ENCODE measurements around the gene TLCD5.

The TLCD5 gene

DNA sequence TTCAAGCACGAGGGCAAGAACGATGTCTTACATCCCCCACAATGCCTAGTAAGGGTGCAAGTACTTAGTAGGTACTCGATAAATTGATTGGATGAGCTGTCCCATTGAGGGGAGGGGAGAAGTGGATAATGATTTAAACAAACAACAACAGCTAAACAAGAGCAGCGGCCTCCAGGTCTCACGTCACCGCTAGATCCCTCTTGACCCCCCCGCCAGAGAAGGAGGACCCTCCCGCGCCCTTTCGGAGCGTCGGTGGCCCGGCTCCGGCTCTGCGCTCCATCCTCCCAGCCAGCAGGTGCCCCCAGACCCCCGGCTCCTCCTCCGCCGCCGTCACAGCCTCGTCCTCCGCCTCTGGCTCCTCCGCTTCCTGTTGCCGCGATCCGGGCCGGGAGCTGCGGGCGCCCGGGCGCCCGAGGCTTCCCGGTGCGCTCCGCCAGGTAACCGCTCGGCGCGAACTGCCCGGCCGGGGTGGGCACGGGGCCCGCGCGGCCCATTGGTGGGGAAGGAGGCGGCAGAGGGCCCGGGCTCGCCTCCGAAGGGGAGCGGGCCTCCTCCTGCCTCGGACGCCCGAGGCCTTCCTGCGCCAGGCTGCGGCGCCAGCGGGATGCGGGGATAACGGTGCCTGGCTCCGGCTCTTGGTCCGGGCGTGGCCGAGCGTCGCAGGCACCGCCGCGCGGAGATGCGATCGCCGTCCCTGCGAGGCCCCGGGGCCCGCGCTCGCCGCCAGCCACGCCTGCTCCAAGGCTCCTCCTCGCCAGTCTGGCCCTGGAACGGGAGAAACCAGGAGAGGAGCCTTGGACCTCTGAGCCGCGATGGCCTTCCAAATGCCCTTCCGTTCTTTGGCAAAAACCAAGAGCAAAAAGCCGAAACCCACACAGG is at the start of gene TLCD5:
Gene TLCD5, plus strand, starts transcription at position 368 of the 879 bp plus-strand sequence. CDS start 2,143 bp downstream, outside the sequence.
- Histone ChIP-seq H3K27me3 (ENCODE audit: insufficient read depth, low read length) (peaks cover 8% of the 10 kb centered on the region), H2AFZ (ENCODE audit: low read depth, low read length) (peak within 1 kb of the TSS; percentile 89), H3K9me3 (ENCODE audit: low read length) (no peaks in the 10 kb centered on the region), H3K4me3 (ENCODE audit: low read length) (peak within 1 kb of the TSS; percentile 91), H3K4me1 (ENCODE audit: insufficient read depth, low read length) (peaks cover 17% of the 10 kb centered on the region), H3K36me3 (ENCODE audit: insufficient read depth, low read length) (peaks cover 8% of the 10 kb centered on the region)

- H2AFZ ChIP-seq (ENCODE audit: low read depth, low read length) = no peak overlapping the region
- H3K27me3 ChIP-seq (ENCODE audit: insufficient read depth, low read length) = peaks cover 11% of the 10 kb centered on the region
- H3K4me1 ChIP-seq (ENCODE audit: insufficient read depth, low read length) = no peaks in the 10 kb centered on the region
- no peak overlapping the region for H3K4me3 ChIP-seq (ENCODE audit: low read length)
- H3K36me3 ChIP-seq (ENCODE audit: insufficient read depth, low read length) = no peaks in the 10 kb centered on the region
- no peaks in the 10 kb centered on the region for H3K9me3 ChIP-seq (ENCODE audit: low read length)
Observed at GRCh38 chr11:120279502-120279901, 45.6 kb upstream of the TLCD5 start.

DNA sequence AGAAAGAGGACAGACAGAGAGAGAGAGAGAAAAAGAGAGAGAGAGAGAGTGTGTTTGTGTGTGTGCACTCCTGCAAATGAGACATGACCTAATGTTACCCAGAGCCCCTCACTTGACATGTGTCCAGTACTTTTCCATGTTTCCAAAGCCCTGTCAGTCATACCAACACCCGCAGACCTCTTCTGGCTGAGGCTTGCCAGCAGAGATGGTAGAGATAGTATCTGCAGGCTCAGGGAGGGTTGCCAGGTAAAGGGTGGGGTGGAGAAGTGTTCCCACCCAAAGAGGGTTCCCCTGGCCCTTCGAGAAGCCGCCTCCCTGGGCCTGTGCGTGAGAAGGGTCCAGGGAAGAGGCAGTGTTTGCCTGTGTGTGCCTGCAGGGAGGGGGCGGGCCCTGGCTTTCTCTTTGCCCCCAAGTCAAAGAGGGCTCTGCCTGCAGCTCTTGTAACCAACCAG is 44.5 kb upstream of the TLCD5 start:
- Histone ChIP-seq H3K4me1 (ENCODE audit: insufficient read depth, low read length) (no peaks in the 10 kb centered on the region), H3K9me3 (ENCODE audit: low read length) (no peaks in the 10 kb centered on the region), H2AFZ (ENCODE audit: low read depth, low read length) (no peak overlapping the region), H3K36me3 (ENCODE audit: insufficient read depth, low read length) (no peaks in the 10 kb centered on the region), H3K4me3 (ENCODE audit: low read length) (no peak overlapping the region), H3K27me3 (ENCODE audit: insufficient read depth, low read length) (peaks cover 15% of the 10 kb centered on the region)

DNA sequence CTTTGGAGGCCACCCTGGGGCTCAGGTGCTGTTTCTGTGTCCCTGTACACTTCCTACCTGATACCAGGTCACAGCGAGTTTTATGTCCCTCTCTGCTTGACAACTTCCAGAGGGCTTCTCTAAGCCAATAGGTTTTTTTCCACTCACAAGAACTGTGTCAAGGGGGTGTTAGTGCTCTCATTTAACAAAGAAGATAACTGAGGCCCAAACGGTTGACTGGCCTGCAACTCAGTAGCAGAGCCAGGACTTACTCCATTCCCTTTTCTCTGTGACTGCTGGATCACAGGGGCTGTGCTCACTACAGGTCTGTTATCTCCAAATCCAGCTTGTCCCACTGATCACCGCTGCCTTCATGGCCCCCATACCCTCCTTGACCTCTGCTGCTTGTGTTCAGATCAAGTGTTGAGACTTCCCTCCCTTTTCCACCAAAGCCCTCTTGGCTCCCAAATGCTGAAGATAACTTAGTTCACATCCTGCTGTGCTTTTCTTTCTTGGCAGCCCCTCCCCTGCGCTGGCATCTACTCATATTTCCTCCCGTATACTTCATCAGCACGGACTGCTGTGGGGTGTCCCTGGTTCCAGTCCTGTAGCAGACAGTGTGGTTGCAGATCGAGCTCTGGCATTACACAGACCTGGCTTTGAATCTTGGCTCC is 43.8 kb upstream of the TLCD5 start:
- no peaks in the 10 kb centered on the region for H3K36me3 ChIP-seq (ENCODE audit: insufficient read depth, low read length)
- H3K27me3 ChIP-seq (ENCODE audit: insufficient read depth, low read length) = peaks cover 15% of the 10 kb centered on the region

GRCh38 chr11:120283124-120283523 is 42.0 kb upstream of the TLCD5 start:
- Histone ChIP-seq H3K4me3 (ENCODE audit: low read length) (no peak overlapping the region), H3K9me3 (ENCODE audit: low read length) (no peaks in the 10 kb centered on the region), H3K36me3 (ENCODE audit: insufficient read depth, low read length) (no peaks in the 10 kb centered on the region), H3K4me1 (ENCODE audit: insufficient read depth, low read length) (no peaks in the 10 kb centered on the region), H2AFZ (ENCODE audit: low read depth, low read length) (no peak overlapping the region), H3K27me3 (ENCODE audit: insufficient read depth, low read length) (peaks cover 18% of the 10 kb centered on the region)

More for the DNA sequence above, 43.8 kb upstream of the TLCD5 start:
- H3K9me3 ChIP-seq (ENCODE audit: low read length) = no peaks in the 10 kb centered on the region
- H3K4me3 ChIP-seq (ENCODE audit: low read length) = no peak overlapping the region
- no peak overlapping the region for H2AFZ ChIP-seq (ENCODE audit: low read depth, low read length)
- H3K4me1 ChIP-seq (ENCODE audit: insufficient read depth, low read length) = no peaks in the 10 kb centered on the region

DNA sequence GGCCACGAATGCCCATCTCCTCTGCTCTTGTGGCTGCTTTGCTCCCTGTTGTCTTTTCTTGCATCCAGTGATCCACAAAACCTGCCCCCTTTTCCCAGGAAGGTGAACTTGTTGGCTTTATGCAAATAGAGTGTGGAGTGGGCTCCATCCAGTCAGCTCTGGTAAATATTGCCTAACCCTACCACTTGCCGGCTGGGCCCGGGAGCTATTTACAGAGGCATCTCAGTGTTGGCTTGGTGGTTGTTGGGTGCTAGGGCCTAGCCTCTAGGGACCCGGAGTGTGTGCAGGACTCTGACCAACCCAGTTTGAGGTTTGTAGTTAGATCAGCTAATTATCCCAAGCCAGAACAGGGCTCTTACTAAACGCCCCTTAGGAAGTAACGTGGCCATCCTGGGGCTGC is 40.8 kb upstream of the TLCD5 start:
- H2AFZ ChIP-seq (ENCODE audit: low read depth, low read length) = no peak overlapping the region
- H3K4me3 ChIP-seq (ENCODE audit: low read length) = no peak overlapping the region
- H3K27me3 ChIP-seq (ENCODE audit: insufficient read depth, low read length) = peaks cover 18% of the 10 kb centered on the region
- H3K36me3 ChIP-seq (ENCODE audit: insufficient read depth, low read length) = no peaks in the 10 kb centered on the region
- no peaks in the 10 kb centered on the region for H3K9me3 ChIP-seq (ENCODE audit: low read length)
- no peaks in the 10 kb centered on the region for H3K4me1 ChIP-seq (ENCODE audit: insufficient read depth, low read length)

GRCh38 chr11:120285256-120285655 is 39.8 kb upstream of the TLCD5 start:
- Histone ChIP-seq H3K36me3 (ENCODE audit: insufficient read depth, low read length) (no peaks in the 10 kb centered on the region), H2AFZ (ENCODE audit: low read depth, low read length) (no peak overlapping the region), H3K4me1 (ENCODE audit: insufficient read depth, low read length) (no peaks in the 10 kb centered on the region), H3K4me3 (ENCODE audit: low read length) (no peak overlapping the region), H3K27me3 (ENCODE audit: insufficient read depth, low read length) (peaks cover 16% of the 10 kb centered on the region), H3K9me3 (ENCODE audit: low read length) (no peaks in the 10 kb centered on the region)

GRCh38 chr11:120288021-120288420 is 37.1 kb upstream of the TLCD5 start:
- no peak overlapping the region for H2AFZ ChIP-seq (ENCODE audit: low read depth, low read length)
- no peak overlapping the region for H3K4me3 ChIP-seq (ENCODE audit: low read length)
- peaks cover 23% of the 10 kb centered on the region for H3K27me3 ChIP-seq (ENCODE audit: insufficient read depth, low read length)
- no peaks in the 10 kb centered on the region for H3K4me1 ChIP-seq (ENCODE audit: insufficient read depth, low read length)
- H3K9me3 ChIP-seq (ENCODE audit: low read length) = no peaks in the 10 kb centered on the region
- no peaks in the 10 kb centered on the region for H3K36me3 ChIP-seq (ENCODE audit: insufficient read depth, low read length)

- Histone ChIP-seq H2AFZ (ENCODE audit: low read depth, low read length) (no peak overlapping the region), H3K9me3 (ENCODE audit: low read length) (no peaks in the 10 kb centered on the region), H3K4me1 (ENCODE audit: insufficient read depth, low read length) (no peaks in the 10 kb centered on the region), H3K27me3 (ENCODE audit: insufficient read depth, low read length) (peaks cover 32% of the 10 kb centered on the region), H3K4me3 (ENCODE audit: low read length) (no peak overlapping the region), H3K36me3 (ENCODE audit: insufficient read depth, low read length) (no peaks in the 10 kb centered on the region)
Observed at GRCh38 chr11:120289426-120289825, 35.7 kb upstream of the TLCD5 start.

DNA sequence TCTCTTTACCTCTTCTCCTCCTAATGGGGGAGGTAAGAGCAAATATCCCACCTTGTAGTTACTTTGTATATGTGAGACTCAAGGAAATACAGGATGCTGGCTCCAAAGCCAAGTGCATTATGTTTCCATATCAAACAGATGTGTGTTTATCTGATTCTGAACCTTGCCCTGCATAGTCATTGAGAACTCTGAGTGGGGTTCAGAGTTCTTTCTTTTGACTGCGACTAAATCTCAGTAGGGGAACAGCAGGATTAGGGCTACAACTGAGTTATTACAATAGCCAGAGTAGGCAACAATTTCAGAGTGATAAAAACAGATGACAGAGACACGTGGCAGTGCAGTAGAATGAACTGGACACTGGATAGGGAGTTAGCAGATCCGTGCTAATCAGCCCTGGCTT is 34.1 kb upstream of the TLCD5 start:
- no peaks in the 10 kb centered on the region for H3K4me1 ChIP-seq (ENCODE audit: insufficient read depth, low read length)
- H3K4me3 ChIP-seq (ENCODE audit: low read length) = no peak overlapping the region
- no peaks in the 10 kb centered on the region for H3K9me3 ChIP-seq (ENCODE audit: low read length)
- no peak overlapping the region for H2AFZ ChIP-seq (ENCODE audit: low read depth, low read length)
- peaks cover 30% of the 10 kb centered on the region for H3K27me3 ChIP-seq (ENCODE audit: insufficient read depth, low read length)
- no peaks in the 10 kb centered on the region for H3K36me3 ChIP-seq (ENCODE audit: insufficient read depth, low read length)

- Histone ChIP-seq H3K27me3 (ENCODE audit: insufficient read depth, low read length) (peaks cover 31% of the 10 kb centered on the region), H3K9me3 (ENCODE audit: low read length) (no peaks in the 10 kb centered on the region), H3K36me3 (ENCODE audit: insufficient read depth, low read length) (no peaks in the 10 kb centered on the region), H3K4me1 (ENCODE audit: insufficient read depth, low read length) (no peaks in the 10 kb centered on the region), H2AFZ (ENCODE audit: low read depth, low read length) (no peak overlapping the region), H3K4me3 (ENCODE audit: low read length) (no peak overlapping the region)
Observed at GRCh38 chr11:120293038-120293800, 31.9 kb upstream of the TLCD5 start.

DNA sequence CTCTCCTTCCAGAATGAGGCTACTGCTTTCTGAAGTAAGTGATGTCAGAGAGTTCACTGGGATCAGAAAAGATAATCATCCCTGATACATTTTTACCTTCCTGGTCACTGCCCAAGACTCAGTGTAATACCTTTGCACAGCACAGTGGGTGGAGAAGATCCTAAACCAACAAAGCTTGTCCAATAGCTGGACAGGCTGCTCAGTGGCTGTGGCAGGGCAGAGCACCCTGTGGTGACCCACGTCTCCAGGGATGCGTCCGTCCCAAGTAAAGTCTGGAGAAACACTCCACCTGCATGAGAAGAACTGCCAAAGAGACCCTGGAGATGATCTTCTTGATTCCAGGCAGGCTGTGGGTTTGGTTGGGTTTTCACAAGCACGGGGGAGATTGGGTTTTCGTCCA is 31.0 kb upstream of the TLCD5 start:
- no peaks in the 10 kb centered on the region for H3K36me3 ChIP-seq (ENCODE audit: insufficient read depth, low read length)
- no peaks in the 10 kb centered on the region for H3K4me1 ChIP-seq (ENCODE audit: insufficient read depth, low read length)
- H3K27me3 ChIP-seq (ENCODE audit: insufficient read depth, low read length) = peaks cover 37% of the 10 kb centered on the region
- no peak overlapping the region for H3K4me3 ChIP-seq (ENCODE audit: low read length)
- no peak overlapping the region for H2AFZ ChIP-seq (ENCODE audit: low read depth, low read length)
- H3K9me3 ChIP-seq (ENCODE audit: low read length) = no peaks in the 10 kb centered on the region

DNA sequence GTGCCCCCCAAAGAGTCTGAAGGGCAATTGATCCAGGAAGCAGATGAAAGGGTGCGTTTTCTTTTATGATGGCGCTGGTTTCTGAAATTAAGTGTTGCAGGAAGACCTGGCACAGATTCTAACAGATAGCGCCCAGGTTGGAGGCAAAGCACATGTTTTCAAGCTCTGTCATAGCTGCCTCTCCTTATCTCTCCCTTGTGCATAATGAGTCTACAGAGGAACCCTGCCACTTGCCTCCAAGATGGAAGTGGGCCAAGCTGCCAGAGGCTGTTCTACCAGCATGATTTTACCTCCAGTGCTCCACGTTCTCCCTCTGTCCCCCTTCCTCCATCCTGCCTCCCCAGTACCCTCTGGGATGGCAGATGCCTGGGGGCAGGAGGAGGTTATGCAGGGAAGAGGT is 30.0 kb upstream of the TLCD5 start:
- Histone ChIP-seq H3K4me1 (ENCODE audit: insufficient read depth, low read length) (no peaks in the 10 kb centered on the region), H3K9me3 (ENCODE audit: low read length) (no peaks in the 10 kb centered on the region), H3K27me3 (ENCODE audit: insufficient read depth, low read length) (peaks cover 37% of the 10 kb centered on the region), H3K36me3 (ENCODE audit: insufficient read depth, low read length) (no peaks in the 10 kb centered on the region), H3K4me3 (ENCODE audit: low read length) (no peak overlapping the region), H2AFZ (ENCODE audit: low read depth, low read length) (no peak overlapping the region)

Data from neuron (in vitro differentiated cells).